ENCODE results near the gene LYRM1.

DNA sequence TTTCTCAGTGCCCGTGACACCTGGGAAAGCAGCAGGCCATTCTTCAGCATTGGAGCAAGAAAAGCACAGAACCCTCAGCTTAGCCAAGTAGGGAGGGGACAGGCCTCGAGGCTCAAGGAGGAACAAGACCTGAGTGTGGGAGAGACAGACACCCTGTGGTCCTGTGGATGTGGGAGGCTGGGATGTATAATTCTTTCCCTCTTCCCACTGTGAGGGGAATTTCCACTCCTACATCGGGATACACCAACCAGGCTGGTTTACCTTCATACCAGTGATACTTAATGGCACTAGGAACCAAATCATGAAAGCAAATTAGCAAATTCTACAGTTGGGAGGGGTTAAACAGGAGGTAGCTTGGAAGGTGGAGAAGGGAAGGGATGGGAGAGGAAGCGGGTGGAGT, 41.7 kb downstream of the LYRM1 start:
- TF ChIP-seq, protein P1, sequence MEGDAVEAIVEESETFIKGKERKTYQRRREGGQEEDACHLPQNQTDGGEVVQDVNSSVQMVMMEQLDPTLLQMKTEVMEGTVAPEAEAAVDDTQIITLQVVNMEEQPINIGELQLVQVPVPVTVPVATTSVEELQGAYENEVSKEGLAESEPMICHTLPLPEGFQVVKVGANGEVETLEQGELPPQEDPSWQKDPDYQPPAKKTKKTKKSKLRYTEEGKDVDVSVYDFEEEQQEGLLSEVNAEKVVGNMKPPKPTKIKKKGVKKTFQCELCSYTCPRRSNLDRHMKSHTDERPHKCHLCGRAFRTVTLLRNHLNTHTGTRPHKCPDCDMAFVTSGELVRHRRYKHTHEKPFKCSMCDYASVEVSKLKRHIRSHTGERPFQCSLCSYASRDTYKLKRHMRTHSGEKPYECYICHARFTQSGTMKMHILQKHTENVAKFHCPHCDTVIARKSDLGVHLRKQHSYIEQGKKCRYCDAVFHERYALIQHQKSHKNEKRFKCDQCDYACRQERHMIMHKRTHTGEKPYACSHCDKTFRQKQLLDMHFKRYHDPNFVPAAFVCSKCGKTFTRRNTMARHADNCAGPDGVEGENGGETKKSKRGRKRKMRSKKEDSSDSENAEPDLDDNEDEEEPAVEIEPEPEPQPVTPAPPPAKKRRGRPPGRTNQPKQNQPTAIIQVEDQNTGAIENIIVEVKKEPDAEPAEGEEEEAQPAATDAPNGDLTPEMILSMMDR (optimal IDR thresholded peaks at IDR 0.05 in 1 of 3, IDR thresholded peaks at IDR 0.05 in 1 of 3, conservative IDR thresholded peaks at IDR 0.05 in 1 of 3; ENCODE audit: extremely low read depth in 1 of 3, insufficient read depth in 2 of 3, low read length in 3 of 3) = no peak
- TF ChIP-seq EZH2 (IDR thresholded peaks at IDR 0.05; ENCODE audit: low read length) = no peak
